K562 (cell line): ENCODE measurements around the gene CLCN4. TPM values are rescaled to one million over a fixed set of nuclear protein-coding genes. Genes with fewer than 3 reads are reported as not detected.

Experiments
- ARID3B ChIP-seq: fragments of 250-450 bp; sonication (Bioruptor Pico); IDR thresholded peaks from 2 replicates; pipeline ENCODE4 v1.4.0; 2020; ENCODE audit warnings: borderline replicate concordance
- BHLHE40 ChIP-seq: IDR thresholded peaks from 2 replicates; pipeline ENCODE4 v1.6.1; 2011; ENCODE audit warnings: low read length, improper control_type of control experiment
- C11orf30 ChIP-seq: fragments of 450-650 bp; IDR thresholded peaks from 2 replicates; pipeline ENCODE4 v1.6.1; 2016; ENCODE audit warnings: low read depth, mild to moderate bottlenecking
- FOSL1 ChIP-seq: fragments of 200-800 bp; sonication (Bioruptor generic); conservative IDR thresholded peaks from 2 replicates; pipeline ENCODE4 v1.6.1; 2016; ENCODE audit warnings: missing genetic modification characterization, missing compliant biosample characterization
- GABPA ChIP-seq: fragments of 200-800 bp; sonication (Bioruptor generic); conservative IDR thresholded peaks from 2 replicates; pipeline ENCODE4 v1.6.1; 2016; ENCODE audit warnings: low read depth, missing genetic modification characterization, missing compliant biosample characterization
- HDAC2 ChIP-seq: fragments of 450-650 bp; IDR thresholded peaks from 2 replicates; pipeline ENCODE4 v1.6.1; 2016; ENCODE audit warnings: mild to moderate bottlenecking
- HES1 ChIP-seq: fragments of 450-650 bp; IDR thresholded peaks from 2 replicates; pipeline ENCODE4 v1.6.1; 2016; ENCODE audit warnings: low read depth, mild to moderate bottlenecking, moderate library complexity
- HMBOX1 ChIP-seq: sonication (generic); IDR thresholded peaks from 2 replicates; pipeline ENCODE4 v1.6.1; 2016
- HOMEZ ChIP-seq: fragments of 250-450 bp; sonication (Bioruptor Pico); IDR thresholded peaks from 2 replicates; pipeline ENCODE4 v1.4.0; 2020; ENCODE audit warnings: mild to moderate bottlenecking, moderate library complexity
- PCBP2 ChIP-seq: fragments of 200-400 bp; formaldehyde crosslinking; IDR thresholded peaks from 2 replicates; pipeline ENCODE4 v1.6.1; 2018; ENCODE audit warnings: low read length, low read depth, mild to moderate bottlenecking, moderate library complexity; ENCODE audit not compliant: poor library complexity, severe bottlenecking
- POLR2G ChIP-seq: fragments of 200-400 bp; formaldehyde crosslinking; IDR thresholded peaks from 2 replicates; pipeline ENCODE4 v1.6.1; 2017; ENCODE audit warnings: low read depth, mild to moderate bottlenecking, antibody characterized with exemption, low read length, moderate library complexity
- PRDM10 ChIP-seq: fragments of 450-650 bp; IDR thresholded peaks from 2 replicates; pipeline ENCODE4 v1.6.1; 2018; ENCODE audit not compliant: partially characterized antibody
- SOX6 ChIP-seq: fragments of 450-650 bp; IDR thresholded peaks from 2 replicates; pipeline ENCODE4 v1.6.1; 2014; ENCODE audit warnings: mild to moderate bottlenecking
- STAG1 ChIP-seq: sonication (generic); formaldehyde crosslinking; IDR thresholded peaks from 2 replicates; pipeline ENCODE4 v1.5.0; 2020; ENCODE audit warnings: missing genetic modification reagents, borderline replicate concordance
- TCF3 ChIP-seq: sonication (generic); formaldehyde crosslinking; IDR thresholded peaks from 2 replicates; pipeline ENCODE4 v1.4.0; 2020; ENCODE audit warnings: mild to moderate bottlenecking, missing genetic modification reagents
- TCF7 ChIP-seq: sonication (generic); IDR thresholded peaks from 2 replicates; pipeline ENCODE4 v1.6.1; 2016; ENCODE audit warnings: antibody characterized with exemption, borderline replicate concordance
- USF1 ChIP-seq: sonication (generic); formaldehyde crosslinking; IDR thresholded peaks from 2 replicates; pipeline ENCODE4 v1.9.0; 2022; ENCODE audit warnings: mild to moderate bottlenecking, missing genetic modification reagents
- ZNF124 ChIP-seq: sonication (generic); formaldehyde crosslinking; IDR thresholded peaks from 2 replicates; pipeline ENCODE4 v1.8.1; 2022; ENCODE audit warnings: missing genetic modification reagents
- ZNF134 ChIP-seq: fragments of 250-450 bp; sonication (Bioruptor Pico); conservative IDR thresholded peaks from 2 replicates; pipeline ENCODE4 v1.4.0; 2020
- polyA plus RNA-seq, 8 experiments: library from polyadenylated mRNA; depleted of rRNA in 4 of 8; stranded (reverse) in 5 of 8; unstranded in 3 of 8; fragments of >200 nt; fragmentation: Nextera tagmentation in 2 of 8; fragmentation: Illumina TruSeq in 1 of 8; extraction: Ambion mirVana in 2 of 8; extraction: Trizol in 1 of 8; gene quantifications; 2 replicates each; pipeline versions ENCODE4 v1.2.1 to v1.2.3, GENCODE V29; 2011 to 2014; ENCODE audit warnings: inconsistent platforms in 1 of 8, missing spikeins in 1 of 8
- total RNA-seq, 7 experiments: library from RNA; depleted of rRNA in 6 of 7; stranded (reverse); fragments of >200 nt in 6 of 7; fragmentation: Illumina TruSeq in 2 of 7; extraction: Trizol in 2 of 7; gene quantifications; 2 replicates each; pipeline versions ENCODE4 v1.2.1 to v1.2.3, GENCODE V29; 2011 to 2021; ENCODE audit warnings: low replicate concordance in 1 of 7

Gene CLCN4
- total and polyA plus RNA-seq, 9 of the 15 experiments (the other 6 are each of a cell fraction or from before 2014, with no cell fraction given): 0.03 to 0.24 (median 0.10) TPM; not detected in 1

GRCh38 chrX:10165580-10166247 lies 8.9 kb downstream of the CLCN4 start (continued):
- TF ChIP-seq PRDM10: no peak
- no peak; the same call in 1 of the 2 replicates for TF ChIP-seq C11orf30
- peak; percentile 72; the same call in 1 of the 2 replicates for TF ChIP-seq FOSL1
- no peak for TF ChIP-seq ZNF134 (CRISPR knock-in tag)
- TF ChIP-seq ARID3B (CRISPR knock-in tag): no peak
- no peak for TF ChIP-seq PCBP2
- no peak; the same call in none of the 2 replicates for TF ChIP-seq POLR2G
- no peak for TF ChIP-seq HOMEZ (CRISPR knock-in tag)
- TF ChIP-seq HDAC2: no peak
- TF ChIP-seq STAG1 (CRISPR knock-in tag): no peak
- TF ChIP-seq GABPA: no peak; the same call in 1 of the 2 replicates
- TF ChIP-seq ZNF124 (CRISPR knock-in tag): no peak
- peak; percentile 62 for TF ChIP-seq TCF3 (CRISPR knock-in tag)
- TF ChIP-seq USF1 (CRISPR knock-in tag): no peak
- TF ChIP-seq SOX6: peak; percentile 14; the same call in 1 of the 2 replicates
- TF ChIP-seq TCF7: 0 out of 2 replicates have a peak, but pooled peaks have one; percentile 32
- TF ChIP-seq HES1: peak; percentile 50; the same call in 1 of the 2 replicates
- TF ChIP-seq HMBOX1: peak; percentile 33; the same call in 1 of the 2 replicates
- peak; percentile 70 for TF ChIP-seq BHLHE40
